Thymus (tissue), 2 donors: Measurements from ENCODE around the gene TAF11L12. TPM values are rescaled to one million over a fixed set of nuclear protein-coding genes. Genes with fewer than 3 reads are reported as not detected.

Source experiments
- polyA plus RNA-seq: library from polyadenylated mRNA; stranded (reverse); fragments of 200-250 nt; gene quantifications from one replicate; pipeline ENCODE4 v1.2.3, GENCODE V29; 2013
- total RNA-seq: library from RNA; stranded (reverse); fragments of 120-200 nt; gene quantifications from one replicate; pipeline ENCODE4 v1.2.4, GENCODE V29; 2013
- donor health status: healthy.

Gene TAF11L12
- total and polyA plus RNA-seq, 2 donors, result 0.09 TPM; not detected in 1

Other genes starting within 250 kb of the TAF11L12 start
- gene TAF11L2, start 112.2 kb upstream of the TAF11L12 start, total RNA-seq, result not detected
- 0.18 TPM for gene TAF11L2, start 112.2 kb upstream of the TAF11L12 start, polyA plus RNA-seq
- gene TAF11L3, start 92.0 kb upstream of the TAF11L12 start, total RNA-seq, result not detected
- gene TAF11L3, start 92.0 kb upstream of the TAF11L12 start, polyA plus RNA-seq, result not detected
- gene TAF11L4, start 88.6 kb upstream of the TAF11L12 start, total RNA-seq, result not detected
- gene TAF11L4, start 88.6 kb upstream of the TAF11L12 start, polyA plus RNA-seq, result not detected
- gene TAF11L5, start 85.2 kb upstream of the TAF11L12 start, total RNA-seq, result not detected
- not detected for gene TAF11L5, start 85.2 kb upstream of the TAF11L12 start, polyA plus RNA-seq
- not detected for gene TAF11L6, start 81.7 kb upstream of the TAF11L12 start, total RNA-seq
- not detected for gene TAF11L6, start 81.7 kb upstream of the TAF11L12 start, polyA plus RNA-seq
- gene TAF11L7, start 24.6 kb upstream of the TAF11L12 start, total RNA-seq, result not detected
- gene TAF11L7, start 24.6 kb upstream of the TAF11L12 start, polyA plus RNA-seq, result not detected
- not detected for gene TAF11L8, start 19.4 kb upstream of the TAF11L12 start, total RNA-seq
- not detected for gene TAF11L8, start 19.4 kb upstream of the TAF11L12 start, polyA plus RNA-seq
- not detected for gene TAF11L9, start 16.0 kb upstream of the TAF11L12 start, total RNA-seq
- not detected for gene TAF11L9, start 16.0 kb upstream of the TAF11L12 start, polyA plus RNA-seq
- not detected for gene TAF11L10, start 12.6 kb upstream of the TAF11L12 start, total RNA-seq
- not detected for gene TAF11L10, start 12.6 kb upstream of the TAF11L12 start, polyA plus RNA-seq
- not detected for gene TAF11L11, start 6.2 kb upstream of the TAF11L12 start, total RNA-seq
- 0.11 TPM for gene TAF11L11, start 6.2 kb upstream of the TAF11L12 start, polyA plus RNA-seq
- not detected for gene TAF11L13, start 21.7 kb downstream of the TAF11L12 start, total RNA-seq
- gene TAF11L13, start 21.7 kb downstream of the TAF11L12 start, polyA plus RNA-seq, result not detected
- not detected for gene TAF11L14, start 24.1 kb downstream of the TAF11L12 start, total RNA-seq
- gene TAF11L14, start 24.1 kb downstream of the TAF11L12 start, polyA plus RNA-seq, result 0.14 TPM